ENCODE data around the gene KPNA4. TPM values are rescaled to one million over a fixed set of nuclear protein-coding genes. Genes with fewer than 3 reads are reported as not detected.
A peak's percentile ranks its signal among the peaks of the same experiment; 100 is the strongest.
"Not testable (repeated sequence)": the region's sequence is repeated elsewhere in the genome, so short reads cannot be mapped to it uniquely, and the experiment has no call there.

The KPNA4 gene
- polyA plus RNA-seq (ENCODE audit: insufficient read length) = 63.3 TPM

- peak; percentile 90 for DNase-seq (ENCODE audit: low read depth)
Observed at GRCh38 chr3:160565442-160566403, at the start of gene KPNA4. Gene KPNA4, minus strand, starts transcription at chr3:160565571. Its CDS starts 289 bp downstream, at chr3:160565282.

GRCh38 chr3:160613661-160614060 is 48.3 kb upstream of the KPNA4 start:
- no peak for DNase-seq (ENCODE audit: low read depth)

GRCh38 chr3:160612386-160613075 is 47.2 kb upstream of the KPNA4 start:
- DNase-seq (ENCODE audit: low read depth) = no peak

GRCh38 chr3:160611141-160611540 is 45.8 kb upstream of the KPNA4 start:
- no peak for DNase-seq (ENCODE audit: low read depth)

- DNase-seq (ENCODE audit: low read depth) = no peak
Observed at GRCh38 chr3:160608870-160609269, 43.5 kb upstream of the KPNA4 start.

- DNase-seq (ENCODE audit: low read depth) = no peak
Observed at GRCh38 chr3:160607826-160608225, 42.5 kb upstream of the KPNA4 start.

GRCh38 chr3:160605315-160605714 is 39.9 kb upstream of the KPNA4 start:
- DNase-seq (ENCODE audit: low read depth) = no peak

- DNase-seq (ENCODE audit: low read depth) = not testable (repeated sequence)
Observed at GRCh38 chr3:160603845-160604244, 38.5 kb upstream of the KPNA4 start.

GRCh38 chr3:160602259-160602658 is 36.9 kb upstream of the KPNA4 start:
- DNase-seq (ENCODE audit: low read depth) = no peak

- no peak for DNase-seq (ENCODE audit: low read depth)
Observed at GRCh38 chr3:160601288-160601687, 35.9 kb upstream of the KPNA4 start.

- no peak for DNase-seq (ENCODE audit: low read depth)
Observed at GRCh38 chr3:160598865-160599264, 33.5 kb upstream of the KPNA4 start.

- DNase-seq (ENCODE audit: low read depth) = no peak
Observed at GRCh38 chr3:160588023-160588422, 22.7 kb upstream of the KPNA4 start.

GRCh38 chr3:160587105-160587504 is 21.7 kb upstream of the KPNA4 start:
- no peak for DNase-seq (ENCODE audit: low read depth)

GRCh38 chr3:160586679-160587078 is 21.3 kb upstream of the KPNA4 start:
- no peak for DNase-seq (ENCODE audit: low read depth)

GRCh38 chr3:160583451-160583850 is 18.1 kb upstream of the KPNA4 start:
- no peak for DNase-seq (ENCODE audit: low read depth)

GRCh38 chr3:160580938-160581337 is 15.6 kb upstream of the KPNA4 start:
- no peak for DNase-seq (ENCODE audit: low read depth)

- no peak for DNase-seq (ENCODE audit: low read depth)
Observed at GRCh38 chr3:160577556-160578195, 12.3 kb upstream of the KPNA4 start.

- no peak for DNase-seq (ENCODE audit: low read depth)
Observed at GRCh38 chr3:160577093-160577492, 11.7 kb upstream of the KPNA4 start.

- DNase-seq (ENCODE audit: low read depth) = no peak
Observed at GRCh38 chr3:160576621-160577020, 11.2 kb upstream of the KPNA4 start.

GRCh38 chr3:160575589-160575988 is 10.2 kb upstream of the KPNA4 start:
- DNase-seq (ENCODE audit: low read depth) = no peak

- no peak for DNase-seq (ENCODE audit: low read depth)
Observed at GRCh38 chr3:160574636-160575035, 9.3 kb upstream of the KPNA4 start.

GRCh38 chr3:160573955-160574525 is 8.7 kb upstream of the KPNA4 start:
- DNase-seq (ENCODE audit: low read depth) = not testable (repeated sequence)
